ENCODE results near the gene PDLIM5.
"Not testable (repeated sequence)": the region's sequence is repeated elsewhere in the genome, so short reads cannot be mapped to it uniquely, and the experiment has no call there.

PDLIM5 gene

GRCh38 chr4:94451695-94452475 is at the start of gene PDLIM5:
Gene PDLIM5 (plus strand): TSS chr4:94451942. CDS start chr4:94455289, 3,347 bp downstream.
- peaks cover 16 to 18% of the 10 kb centered on the region in 2 donors for H3K27me3 Mint-ChIP-seq

GRCh38 chr4:94402439-94402838 is 49.3 kb upstream of the PDLIM5 start:
- not testable (repeated sequence) for H3K4me3 Mint-ChIP-seq; H3K27ac Mint-ChIP-seq; H3K9me3 Mint-ChIP-seq; ATAC-seq (replicated peaks); H3K4me1 Mint-ChIP-seq; DNase-seq; H3K27me3 Mint-ChIP-seq; H3K36me3 Mint-ChIP-seq

More at GRCh38 chr4:94451695-94452475, at the start of gene PDLIM5:
- ATAC-seq (replicated peaks) (peak; percentile 94 to 96), DNase-seq (peak; percentile 86)
- Mint-ChIP-seq H3K4me3 (peak within 1 kb of the TSS; percentile 92 to 94), H3K27ac (peak within 1 kb of the TSS; percentile 93), H3K4me1 (peaks cover 7 to 14% of the 10 kb centered on the region in 2 donors), H3K36me3 (peaks cover 0 to 2% of the 10 kb centered on the region in 2 donors), H3K9me3 (no peaks in the 10 kb centered on the region)

DNA sequence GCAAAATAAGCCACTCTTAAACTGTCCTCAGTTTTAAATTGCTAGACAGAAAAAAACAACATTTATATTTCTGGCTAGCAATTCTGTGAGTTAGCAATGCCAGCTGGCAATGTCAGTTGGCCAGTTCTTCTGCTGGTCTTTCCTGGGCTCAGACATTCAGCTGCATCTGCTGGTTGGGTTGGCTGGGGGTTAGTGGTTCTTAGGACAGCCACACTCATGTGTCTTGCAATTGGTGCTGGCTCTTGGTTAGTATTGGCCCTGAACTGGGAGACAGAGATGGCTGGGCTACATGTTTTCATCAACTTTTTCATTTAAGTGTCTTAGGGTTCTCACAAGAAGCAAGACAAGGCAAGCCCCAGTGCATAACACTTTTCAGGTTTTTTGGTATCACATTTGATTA is 48.0 kb upstream of the PDLIM5 start:
- H3K27me3 Mint-ChIP-seq: peaks cover 0 to 5% of the 10 kb centered on the region in 2 donors
- H3K9me3 Mint-ChIP-seq: peaks cover 0 to 2% of the 10 kb centered on the region in 2 donors
- H3K27ac Mint-ChIP-seq: no peak overlapping the region
- peaks cover 0 to 1% of the 10 kb centered on the region in 2 donors for H3K4me1 Mint-ChIP-seq
- H3K4me3 Mint-ChIP-seq: no peak overlapping the region
- H3K36me3 Mint-ChIP-seq: no peaks in the 10 kb centered on the region
- no peak for DNase-seq
- no peak for ATAC-seq (replicated peaks)

DNA sequence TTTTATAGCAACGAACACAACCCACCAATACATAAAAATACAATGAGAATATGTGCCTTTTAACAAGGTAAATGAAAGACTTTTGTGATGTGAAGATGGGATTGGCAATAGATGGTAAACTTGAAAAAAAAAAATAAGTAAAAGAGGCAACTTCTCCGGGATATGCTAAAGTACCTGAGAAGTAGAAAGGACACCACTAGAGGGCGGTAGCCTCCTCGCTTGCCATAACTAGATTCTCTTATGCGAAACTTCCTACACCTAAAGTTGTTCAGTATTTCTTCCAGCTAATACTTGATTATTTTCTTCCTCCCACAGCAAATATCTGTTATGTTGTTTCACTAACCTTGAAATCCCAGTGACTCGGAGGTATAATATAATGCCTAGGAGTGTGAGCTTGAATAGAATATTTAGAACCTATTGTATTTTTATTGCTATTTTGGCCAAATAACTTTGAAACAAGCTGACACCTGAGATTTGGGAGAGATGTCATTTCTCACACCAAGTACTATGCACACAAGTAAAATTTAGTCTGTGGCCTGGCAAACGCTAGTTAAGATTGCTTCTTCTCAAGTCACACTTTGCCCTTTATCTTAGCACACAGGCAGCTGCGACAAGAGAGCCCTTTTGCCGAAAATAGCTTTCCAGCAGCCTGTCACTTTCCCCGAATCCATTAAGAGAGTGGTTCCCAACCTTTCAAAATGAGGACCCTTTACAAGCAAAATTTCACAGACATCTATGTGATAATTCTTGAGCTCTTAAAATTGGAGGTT is 44.9 kb upstream of the PDLIM5 start:
- peaks cover 0 to 2% of the 10 kb centered on the region in 2 donors for H3K9me3 Mint-ChIP-seq
- no peak overlapping the region for H3K4me3 Mint-ChIP-seq
- DNase-seq: peak; percentile 10
- H3K4me1 Mint-ChIP-seq: peaks cover 0 to 1% of the 10 kb centered on the region in 2 donors
- H3K27me3 Mint-ChIP-seq: peaks cover 6 to 10% of the 10 kb centered on the region in 2 donors
- H3K36me3 Mint-ChIP-seq: no peaks in the 10 kb centered on the region
- H3K27ac Mint-ChIP-seq: no peak overlapping the region
- peak; percentile 66 to 71 for ATAC-seq (replicated peaks)

- Mint-ChIP-seq H3K4me3 (no peak overlapping the region), H3K9me3 (no peaks in the 10 kb centered on the region), H3K4me1 (peaks cover 0 to 1% of the 10 kb centered on the region in 2 donors), H3K36me3 (no peaks in the 10 kb centered on the region), H3K27me3 (peaks cover 10 to 16% of the 10 kb centered on the region in 2 donors), H3K27ac (no peak overlapping the region)
- ATAC-seq (replicated peaks) (no peak), DNase-seq (no peak)
Measured at GRCh38 chr4:94407846-94408245, 43.9 kb upstream of the PDLIM5 start.

GRCh38 chr4:94408549-94409374 is 43.0 kb upstream of the PDLIM5 start:
- Mint-ChIP-seq H3K4me1 (peaks cover 0 to 1% of the 10 kb centered on the region in 2 donors), H3K4me3 (no peak overlapping the region), H3K36me3 (no peaks in the 10 kb centered on the region), H3K9me3 (no peaks in the 10 kb centered on the region), H3K27ac (no peak overlapping the region), H3K27me3 (peaks cover 10 to 20% of the 10 kb centered on the region in 2 donors)
- DNase-seq: no peak
- ATAC-seq (replicated peaks): no peak

GRCh38 chr4:94409375-94409679 is 42.4 kb upstream of the PDLIM5 start:
- no peak overlapping the region for H3K27ac Mint-ChIP-seq
- DNase-seq (no peak), ATAC-seq (replicated peaks) (no peak)
- H3K9me3 Mint-ChIP-seq: peaks cover 0 to 1% of the 10 kb centered on the region in 2 donors
- no peak overlapping the region for H3K4me3 Mint-ChIP-seq
- peaks cover 0 to 1% of the 10 kb centered on the region in 2 donors for H3K4me1 Mint-ChIP-seq
- no peaks in the 10 kb centered on the region for H3K36me3 Mint-ChIP-seq
- H3K27me3 Mint-ChIP-seq: peaks cover 10 to 26% of the 10 kb centered on the region in 2 donors

GRCh38 chr4:94409962-94410361 is 41.8 kb upstream of the PDLIM5 start:
- DNase-seq: no peak
- H3K4me3 Mint-ChIP-seq: no peak overlapping the region
- no peak overlapping the region for H3K27ac Mint-ChIP-seq
- H3K4me1 Mint-ChIP-seq: peaks cover 0 to 1% of the 10 kb centered on the region in 2 donors
- no peak for ATAC-seq (replicated peaks)
- H3K9me3 Mint-ChIP-seq: peaks cover 0 to 2% of the 10 kb centered on the region in 2 donors
- H3K36me3 Mint-ChIP-seq: no peaks in the 10 kb centered on the region
- H3K27me3 Mint-ChIP-seq: peaks cover 12 to 28% of the 10 kb centered on the region in 2 donors

DNA sequence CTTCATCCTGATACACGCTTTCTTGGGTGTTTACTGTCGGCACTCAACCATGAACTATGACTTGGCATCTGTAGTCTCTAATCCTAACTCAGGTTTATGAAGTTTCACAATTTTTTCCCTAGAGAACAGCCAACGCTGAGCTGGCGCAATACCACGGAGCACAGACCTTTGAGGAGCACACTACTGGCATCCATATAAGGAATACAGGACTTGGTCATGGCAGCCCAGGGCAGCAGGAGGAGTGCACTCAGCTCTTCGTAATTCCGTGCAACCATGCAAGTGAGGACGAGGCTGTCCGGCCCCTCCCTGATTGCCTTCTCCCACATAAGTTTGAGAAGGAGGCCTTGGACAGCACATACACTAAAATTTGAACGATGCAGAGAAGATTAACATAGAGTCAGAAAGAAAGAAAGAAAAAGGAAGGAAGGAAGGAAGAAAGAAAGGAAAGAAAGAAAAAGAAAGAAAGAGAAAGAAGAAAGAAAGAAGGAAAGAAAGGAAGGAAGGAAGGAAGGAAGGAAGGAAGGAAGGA is 41.0 kb upstream of the PDLIM5 start:
- peaks cover 0 to 1% of the 10 kb centered on the region in 2 donors for H3K4me1 Mint-ChIP-seq
- peaks cover 0 to 4% of the 10 kb centered on the region in 2 donors for H3K9me3 Mint-ChIP-seq
- no peak for ATAC-seq (replicated peaks)
- no peaks in the 10 kb centered on the region for H3K36me3 Mint-ChIP-seq
- H3K27ac Mint-ChIP-seq: no peak overlapping the region
- H3K4me3 Mint-ChIP-seq: no peak overlapping the region
- H3K27me3 Mint-ChIP-seq: peaks cover 14 to 31% of the 10 kb centered on the region in 2 donors
- DNase-seq: no peak

- H3K4me3 Mint-ChIP-seq: no peak overlapping the region
- peaks cover 0 to 4% of the 10 kb centered on the region in 2 donors for H3K9me3 Mint-ChIP-seq
- ATAC-seq (replicated peaks) (no peak), DNase-seq (no peak)
- no peaks in the 10 kb centered on the region for H3K36me3 Mint-ChIP-seq
- peaks cover 17 to 36% of the 10 kb centered on the region in 2 donors for H3K27me3 Mint-ChIP-seq
- peaks cover 0 to 1% of the 10 kb centered on the region in 2 donors for H3K4me1 Mint-ChIP-seq
- no peak overlapping the region for H3K27ac Mint-ChIP-seq
Measured at GRCh38 chr4:94411296-94411695, 40.4 kb upstream of the PDLIM5 start.

DNA sequence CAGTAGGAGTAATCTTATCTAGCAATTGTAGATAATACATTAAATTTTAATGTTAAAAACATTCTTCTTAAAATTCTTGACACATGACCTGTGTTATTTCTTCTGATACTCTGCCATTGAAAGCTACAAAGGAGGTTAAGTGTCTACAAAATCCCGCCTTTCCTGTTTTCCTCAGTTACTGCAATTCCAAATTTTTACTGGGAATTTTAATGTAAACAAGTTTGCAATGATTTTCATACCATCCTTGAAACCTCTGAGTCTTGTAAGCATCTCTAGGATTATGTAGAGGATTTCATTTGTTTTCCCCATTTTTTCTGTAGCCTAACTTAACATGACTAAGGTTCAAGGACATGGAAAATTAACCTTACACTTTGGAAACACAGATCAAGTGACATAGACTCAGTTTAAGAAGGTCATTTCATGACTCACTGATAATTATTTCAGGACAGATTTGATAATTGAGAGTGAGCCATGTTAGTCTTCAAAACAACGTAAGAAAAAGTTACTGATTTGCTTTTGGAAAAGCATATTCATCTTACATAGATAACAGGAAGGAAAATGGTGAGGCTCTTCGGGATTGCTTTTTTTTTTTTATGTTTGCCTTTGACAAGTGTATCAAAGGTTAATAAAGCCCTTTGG is 39.6 kb upstream of the PDLIM5 start:
- Mint-ChIP-seq H3K9me3 (peaks cover 0 to 9% of the 10 kb centered on the region in 2 donors), H3K36me3 (no peaks in the 10 kb centered on the region), H3K4me1 (no peaks in the 10 kb centered on the region), H3K27ac (no peak overlapping the region), H3K4me3 (no peak overlapping the region), H3K27me3 (peaks cover 23 to 45% of the 10 kb centered on the region in 2 donors)
- ATAC-seq (replicated peaks) (no peak), DNase-seq (no peak)

DNA sequence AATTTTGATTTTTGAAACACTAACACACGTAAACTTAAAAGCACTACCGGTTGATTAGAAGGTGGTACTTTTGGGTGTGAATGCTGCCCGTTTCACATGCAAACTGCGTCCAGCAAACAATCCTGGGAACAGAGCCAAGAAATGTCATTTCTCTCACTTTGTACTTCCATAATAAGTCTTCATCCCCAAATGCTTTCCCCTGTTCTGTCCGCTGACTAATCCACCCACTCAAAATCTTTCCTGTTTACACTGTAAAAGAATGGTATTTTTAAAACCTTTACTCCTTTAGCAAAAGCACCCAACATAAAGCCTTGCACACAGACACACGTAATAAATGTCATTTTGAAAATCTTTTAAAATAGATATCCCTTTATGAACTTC is 39.1 kb upstream of the PDLIM5 start:
- Mint-ChIP-seq H3K36me3 (no peaks in the 10 kb centered on the region), H3K4me3 (no peak overlapping the region), H3K9me3 (peaks cover 0 to 10% of the 10 kb centered on the region in 2 donors), H3K27me3 (peaks cover 22 to 50% of the 10 kb centered on the region in 2 donors), H3K27ac (no peak overlapping the region), H3K4me1 (no peaks in the 10 kb centered on the region)
- ATAC-seq (replicated peaks) (no peak), DNase-seq (no peak)

GRCh38 chr4:94413085-94413840 is 38.5 kb upstream of the PDLIM5 start:
- Mint-ChIP-seq H3K27me3 (peaks cover 18 to 52% of the 10 kb centered on the region in 2 donors), H3K27ac (no peak overlapping the region)
- ATAC-seq (replicated peaks): no peak

More at GRCh38 chr4:94413085-94413840, 38.5 kb upstream of the PDLIM5 start:
- no peaks in the 10 kb centered on the region for H3K36me3 Mint-ChIP-seq
- DNase-seq: no peak
- H3K9me3 Mint-ChIP-seq: peaks cover 0 to 10% of the 10 kb centered on the region in 2 donors
- no peak overlapping the region for H3K4me3 Mint-ChIP-seq
- no peaks in the 10 kb centered on the region for H3K4me1 Mint-ChIP-seq
